ENCODE measurements around the gene MAGI1.

The MAGI1 gene

DNA sequence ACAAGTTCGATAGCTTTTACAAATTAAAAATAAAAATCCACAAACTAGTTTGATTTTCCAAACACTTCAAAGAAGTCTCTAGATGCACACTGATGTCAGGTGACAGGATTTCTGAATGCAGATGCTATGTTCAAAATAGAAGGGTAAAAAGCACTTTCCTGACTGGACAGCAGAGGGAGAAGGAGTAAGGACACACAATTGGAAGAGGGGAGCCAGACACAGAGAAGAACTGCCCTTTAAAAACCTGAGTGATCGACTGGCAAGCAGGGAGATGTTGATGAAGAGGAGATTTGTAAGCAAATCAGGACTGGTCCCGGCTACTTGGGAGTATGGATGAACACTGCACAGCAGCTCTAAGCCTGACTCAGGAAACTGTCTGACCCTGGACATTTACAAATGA is 612.8 kb downstream of the MAGI1 start:
- no peak for TF ChIP-seq ZFX (IDR thresholded peaks at IDR 0.05)
- TF ChIP-seq, protein P1, sequence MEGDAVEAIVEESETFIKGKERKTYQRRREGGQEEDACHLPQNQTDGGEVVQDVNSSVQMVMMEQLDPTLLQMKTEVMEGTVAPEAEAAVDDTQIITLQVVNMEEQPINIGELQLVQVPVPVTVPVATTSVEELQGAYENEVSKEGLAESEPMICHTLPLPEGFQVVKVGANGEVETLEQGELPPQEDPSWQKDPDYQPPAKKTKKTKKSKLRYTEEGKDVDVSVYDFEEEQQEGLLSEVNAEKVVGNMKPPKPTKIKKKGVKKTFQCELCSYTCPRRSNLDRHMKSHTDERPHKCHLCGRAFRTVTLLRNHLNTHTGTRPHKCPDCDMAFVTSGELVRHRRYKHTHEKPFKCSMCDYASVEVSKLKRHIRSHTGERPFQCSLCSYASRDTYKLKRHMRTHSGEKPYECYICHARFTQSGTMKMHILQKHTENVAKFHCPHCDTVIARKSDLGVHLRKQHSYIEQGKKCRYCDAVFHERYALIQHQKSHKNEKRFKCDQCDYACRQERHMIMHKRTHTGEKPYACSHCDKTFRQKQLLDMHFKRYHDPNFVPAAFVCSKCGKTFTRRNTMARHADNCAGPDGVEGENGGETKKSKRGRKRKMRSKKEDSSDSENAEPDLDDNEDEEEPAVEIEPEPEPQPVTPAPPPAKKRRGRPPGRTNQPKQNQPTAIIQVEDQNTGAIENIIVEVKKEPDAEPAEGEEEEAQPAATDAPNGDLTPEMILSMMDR (conservative IDR thresholded peaks at IDR 0.05): peak; percentile 43
- H3K27ac ChIP-seq: no peak overlapping the region

DNA sequence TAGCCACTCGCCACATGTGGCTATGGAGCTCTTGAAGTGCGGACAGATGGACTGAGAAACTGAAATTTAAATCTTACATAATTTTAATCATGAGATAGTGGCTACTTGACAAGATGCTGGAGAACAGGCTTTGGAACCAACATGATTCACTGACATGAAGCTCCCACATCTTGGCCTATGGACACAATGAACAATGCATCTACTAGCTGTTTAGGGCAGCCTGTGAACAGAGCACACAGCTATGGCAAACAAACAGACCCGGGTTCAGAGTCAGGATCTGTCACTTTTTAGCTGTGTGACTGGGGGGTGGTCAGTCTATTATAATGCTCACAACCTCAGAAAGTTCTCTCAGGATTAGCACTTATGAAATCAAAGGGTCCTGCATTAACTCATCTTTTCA is 616.6 kb downstream of the MAGI1 start:
- TF ChIP-seq ZFX (IDR thresholded peaks at IDR 0.05): no peak
- TF ChIP-seq, protein P1 (conservative IDR thresholded peaks at IDR 0.05): no peak
- no peak overlapping the region for H3K27ac ChIP-seq

DNA sequence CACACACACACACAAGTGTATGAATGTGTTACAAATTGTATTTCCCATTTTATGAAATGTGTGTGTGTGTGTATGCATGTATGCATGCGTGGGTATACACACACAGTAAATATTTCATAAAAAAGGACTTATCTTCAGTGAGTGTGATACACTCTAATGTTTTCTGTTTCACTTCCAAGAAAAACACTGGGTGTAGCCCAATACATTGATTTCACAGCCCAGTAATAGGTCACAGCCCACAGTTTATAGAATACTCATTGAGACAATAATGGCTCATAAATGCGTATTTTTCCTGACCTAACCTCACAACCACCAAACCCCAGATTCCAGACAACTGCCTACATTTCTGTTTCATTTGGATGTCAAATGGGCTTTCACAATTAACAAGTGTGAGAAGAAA is 619.5 kb downstream of the MAGI1 start:
- TF ChIP-seq, protein P1 (conservative IDR thresholded peaks at IDR 0.05): no peak
- TF ChIP-seq ZFX (IDR thresholded peaks at IDR 0.05): no peak
- no peak overlapping the region for H3K27ac ChIP-seq

DNA sequence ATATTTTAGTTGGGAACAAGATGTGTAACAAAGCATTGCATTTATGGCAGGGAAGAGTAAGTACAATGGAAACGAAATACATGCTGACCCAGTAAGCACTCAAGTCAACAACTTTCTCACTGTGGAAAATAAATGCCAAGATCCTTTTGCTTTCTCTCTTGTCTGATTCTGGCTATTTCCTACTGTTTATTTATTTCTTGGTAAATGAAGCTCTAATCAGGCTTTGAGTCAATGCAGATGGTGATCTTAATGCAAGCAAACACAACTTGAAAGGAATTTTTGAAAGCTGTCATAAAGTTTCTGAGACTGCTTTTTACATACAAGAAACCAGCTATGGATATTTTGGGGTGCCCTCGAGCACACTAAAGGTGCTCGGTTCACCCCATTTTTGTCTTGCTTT is 624.8 kb downstream of the MAGI1 start:
- H3K27ac ChIP-seq: no peak overlapping the region
- no peak for TF ChIP-seq ZFX (IDR thresholded peaks at IDR 0.05)

DNA sequence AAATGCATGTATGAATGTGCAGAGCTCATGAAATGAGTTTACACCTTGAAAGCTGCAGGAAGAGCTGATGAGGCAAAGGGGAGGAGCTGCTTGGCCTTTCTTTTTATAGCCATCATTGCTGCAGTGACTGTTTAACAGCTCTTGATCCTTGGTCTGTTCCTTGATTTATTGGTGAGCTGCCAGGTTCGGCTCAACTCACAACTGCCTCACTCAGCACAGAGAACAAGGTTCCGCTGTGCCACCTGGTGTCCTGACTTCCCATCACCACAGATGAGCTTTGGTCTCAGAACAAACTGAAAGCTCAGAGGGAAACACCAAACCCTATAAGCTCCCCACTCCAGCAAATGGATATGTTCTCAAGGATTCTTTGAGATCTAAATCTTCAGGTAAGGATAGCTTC is 626.1 kb downstream of the MAGI1 start:
- no peak overlapping the region for H3K27ac ChIP-seq
- no peak for TF ChIP-seq ZFX (IDR thresholded peaks at IDR 0.05)
- TF ChIP-seq, protein P1 (conservative IDR thresholded peaks at IDR 0.05): peak; percentile 65

DNA sequence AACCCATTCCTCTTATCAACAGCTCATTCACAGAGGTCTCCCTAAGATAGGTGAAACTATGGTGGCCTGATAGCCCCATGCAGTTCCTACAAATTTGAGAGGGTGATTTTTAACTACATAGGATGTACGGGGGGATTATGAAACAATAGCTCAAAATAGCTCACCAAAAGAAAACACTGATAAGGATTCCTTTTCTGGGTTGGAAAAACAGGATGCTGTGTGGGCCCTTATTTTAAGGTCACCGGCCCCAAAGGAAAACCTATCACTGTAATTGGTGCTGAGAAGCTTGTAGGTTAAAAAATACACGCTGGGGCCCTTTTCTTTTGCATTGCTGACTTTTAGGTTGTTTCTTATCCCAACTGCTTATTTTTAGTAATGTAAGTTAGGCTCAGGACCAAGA is 627.4 kb downstream of the MAGI1 start:
- TF ChIP-seq ZFX (IDR thresholded peaks at IDR 0.05): no peak
- TF ChIP-seq, protein P1 (conservative IDR thresholded peaks at IDR 0.05): no peak
- H3K27ac ChIP-seq: no peak overlapping the region

DNA sequence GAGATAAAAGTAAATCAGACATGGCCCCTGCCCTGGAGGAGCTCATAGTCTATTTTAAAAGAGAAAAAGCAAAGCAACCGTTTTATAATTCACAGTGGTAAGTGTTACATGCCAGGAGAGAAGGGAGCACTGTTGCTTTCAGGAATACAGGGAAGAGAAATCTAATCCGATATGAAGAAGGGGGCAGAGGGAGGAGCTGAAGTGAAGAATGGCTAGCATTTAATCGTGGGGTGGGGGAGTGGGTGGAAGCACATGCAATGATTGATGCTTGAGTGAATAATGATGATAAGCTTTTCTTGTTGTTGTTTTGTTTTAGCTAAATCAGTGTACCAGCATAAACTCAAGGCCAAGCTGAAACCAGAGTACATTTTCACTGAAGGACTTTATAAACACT is 629.5 kb downstream of the MAGI1 start:
- TF ChIP-seq ZFX (IDR thresholded peaks at IDR 0.05): no peak
- TF ChIP-seq, protein P1 (conservative IDR thresholded peaks at IDR 0.05): no peak
- no peak overlapping the region for H3K27ac ChIP-seq

DNA sequence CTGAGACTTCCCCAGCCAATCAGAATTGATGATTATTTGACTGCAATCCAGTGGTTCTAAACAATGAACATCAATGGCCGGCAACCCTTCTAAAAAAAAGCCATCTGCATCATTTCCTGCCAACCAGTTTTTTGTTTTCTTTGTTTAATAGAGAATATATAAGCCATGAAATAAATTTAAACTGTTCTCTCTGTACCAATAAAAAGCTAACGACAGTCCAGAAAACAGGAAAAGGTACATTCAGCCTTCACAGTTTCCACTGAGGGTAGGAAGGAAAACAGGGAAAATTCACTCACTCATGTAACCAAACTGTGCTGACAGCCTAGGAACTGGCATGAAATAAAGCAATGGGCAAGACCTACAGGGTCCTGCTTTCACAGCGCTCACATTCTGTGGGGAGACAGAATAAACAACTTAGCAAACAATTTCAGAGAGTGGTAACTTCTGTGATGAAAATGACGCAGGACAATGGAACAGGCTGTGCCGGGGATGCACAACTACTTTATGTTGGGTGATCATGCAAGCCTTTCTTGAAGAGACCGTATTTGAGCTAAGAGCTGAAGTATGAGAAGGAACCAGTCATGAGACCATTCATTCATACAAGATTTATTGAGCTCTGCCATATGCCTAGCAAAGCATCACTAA is 630.1 kb downstream of the MAGI1 start:
- TF ChIP-seq, protein P1 (conservative IDR thresholded peaks at IDR 0.05): no peak
- no peak overlapping the region for H3K27ac ChIP-seq

All from C4-2B (cell line).